Right lobe of liver (tissue), 4 donors: ENCODE measurements around the gene HOXA1.

ENCODE experiments used
- CTCF ChIP-seq, 4 donors: fragments of 200-600 bp in 3 of 4; fragments of 450-650 bp in 1 of 4; IDR thresholded peaks; one replicate each; pipeline versions ENCODE4 v1.5.1 to v1.8.0; 2016 to 2022; ENCODE audit warnings: antibody characterized with exemption in 4 of 4, mild to moderate bottlenecking in 2 of 4
- POLR2A ChIP-seq: fragments of 450-650 bp; IDR thresholded peaks from one replicate; pipeline ENCODE4 v1.6.1; 2017; ENCODE audit warnings: antibody characterized with exemption, mild to moderate bottlenecking
- donor health status: DM: no; HTN: no; CAD: no.
- donor health status: DM: no; HTN: no; CAD: no.
- donor health status: DM: no; HTN: yes; CAD: no.

GRCh38 chr7:27131390-27131819, 35.6 kb upstream of the HOXA1 start:
- TF ChIP-seq POLR2A = no peak
- no peak for TF ChIP-seq CTCF (IDR thresholded peaks at IDR 0.05)
